Astrocyte (in vitro differentiated cells and primary cell): ENCODE results near the gene MT1E. TPM values are rescaled to one million over a fixed set of nuclear protein-coding genes. Genes with fewer than 3 reads are reported as not detected.

Experiments used
- DNase-seq: peaks from one replicate; pipeline ENCODE4 v3.0.0-alpha.2; 2010; ENCODE audit warnings: low read depth
- FAIRE-seq: peaks from 2 replicates; lab custom pipeline; 2011; peaks lifted over from hg19 to GRCh38; lab: Jason Lieb, UNC
- H2AFZ ChIP-seq: 2 replicates; pipeline ENCODE4 v1.6.0; 2012; ENCODE audit warnings: low read depth, low read length, inconsistent platforms
- H3K27ac ChIP-seq: 2 replicates; pipeline ENCODE4 v1.5.1; 2011; ENCODE audit warnings: low read depth, low read length, inconsistent platforms
- H3K27me3 ChIP-seq: 2 replicates; pipeline ENCODE4 v1.6.0; 2011; ENCODE audit warnings: low read length, inconsistent platforms; ENCODE audit not compliant: insufficient read depth
- H3K36me3 ChIP-seq: 2 replicates; pipeline ENCODE4 v1.5.1; 2011; ENCODE audit warnings: low read length, inconsistent platforms; ENCODE audit not compliant: insufficient read depth
- H3K4me1 ChIP-seq: 2 replicates; pipeline ENCODE4 v1.5.1; 2011; ENCODE audit warnings: low read length, inconsistent platforms; ENCODE audit not compliant: insufficient read depth
- H3K4me2 ChIP-seq: 2 replicates; pipeline ENCODE4 v1.6.0; 2012; ENCODE audit warnings: low read length, inconsistent platforms
- H3K4me3 ChIP-seq: 2 replicates; pipeline ENCODE4 v1.5.1; 2011; ENCODE audit warnings: low read depth, mild to moderate bottlenecking, low read length, inconsistent platforms; ENCODE audit not compliant: insufficient read depth
- H3K79me2 ChIP-seq: 2 replicates; pipeline ENCODE4 v1.6.0; 2012; ENCODE audit warnings: mild to moderate bottlenecking, low read length, inconsistent platforms; ENCODE audit not compliant: insufficient read depth
- H3K9ac ChIP-seq: 2 replicates; pipeline ENCODE4 v1.6.0; 2012; ENCODE audit warnings: mild to moderate bottlenecking, low read length, inconsistent platforms
- H3K9me3 ChIP-seq: 2 replicates; pipeline ENCODE4 v1.5.1; 2012; ENCODE audit warnings: low read depth, mild to moderate bottlenecking, low read length, inconsistent platforms; ENCODE audit not compliant: insufficient read depth
- H4K20me1 ChIP-seq: 2 replicates; pipeline ENCODE4 v1.6.0; 2012; ENCODE audit warnings: low read length, inconsistent platforms; ENCODE audit not compliant: insufficient read depth
- H3K27ac Mint-ChIP-seq: one replicate; pipeline ENCODE4 v1.8.0; 2021; ENCODE audit warnings: mild to moderate bottlenecking, mixed read lengths; ENCODE audit not compliant: unreplicated experiment
- H3K27me3 Mint-ChIP-seq: one replicate; pipeline ENCODE4 v1.8.0; 2021; ENCODE audit warnings: low read depth, mixed read lengths; ENCODE audit not compliant: unreplicated experiment
- H3K36me3 Mint-ChIP-seq: one replicate; pipeline ENCODE4 v1.8.0; 2021; ENCODE audit warnings: low read depth, mixed read lengths; ENCODE audit not compliant: unreplicated experiment
- H3K4me1 Mint-ChIP-seq: one replicate; pipeline ENCODE4 v1.8.0; 2021; ENCODE audit warnings: low read depth, mixed read lengths; ENCODE audit not compliant: unreplicated experiment
- H3K4me3 Mint-ChIP-seq: one replicate; pipeline ENCODE4 v1.8.0; 2021; ENCODE audit warnings: mild to moderate bottlenecking, moderate library complexity, mixed read lengths; ENCODE audit not compliant: unreplicated experiment
- H3K9me3 Mint-ChIP-seq: one replicate; pipeline ENCODE4 v1.8.0; 2021; ENCODE audit warnings: mild to moderate bottlenecking, mixed read lengths; ENCODE audit not compliant: unreplicated experiment
- CTCF ChIP-seq: IDR thresholded peaks from 2 replicates; pipeline ENCODE4 v1.5.1; 2011; ENCODE audit warnings: low read depth, mild to moderate bottlenecking, inconsistent platforms, low read length, moderate library complexity; ENCODE audit not compliant: insufficient read depth
- EZH2 ChIP-seq: IDR thresholded peaks from 2 replicates; pipeline ENCODE4 v1.6.1; 2012; ENCODE audit warnings: mild to moderate bottlenecking, low read length, inconsistent platforms; ENCODE audit not compliant: insufficient read depth
- total RNA-seq: library from RNA; stranded (reverse); gene quantifications from 2 replicates; pipeline ENCODE4 v1.2.1, GENCODE V29; 2021

The MT1E gene
- total RNA-seq, 1 donor from 2014 or later = 11.9 TPM

- no peak for DNase-seq
- no peaks in the 10 kb centered on the region for H3K9me3 Mint-ChIP-seq
- FAIRE-seq = no peak
These were observed 24.2 kb downstream of the MT1E start for GRCh38 chr16:56649820-56650219.

GRCh38 chr16:56651586-56651985 lies 26.0 kb downstream of the MT1E start, which contains the start of gene MT1B:
TSS of gene MT1B (plus strand) at chr16:56651886. CDS start at chr16:56651954, 68 bp downstream.
- Histone ChIP-seq H3K4me3 (no peak within 1 kb of the TSS), H3K9me3 (no peaks in the 10 kb centered on the region), H3K4me2 (no peak within 1 kb of the TSS), H4K20me1 (no peaks in the 10 kb centered on the region), H3K4me1 (peaks cover 4% of the 10 kb centered on the region), H3K27me3 (peaks cover 64% of the 10 kb centered on the region), H3K36me3 (no peaks in the 10 kb centered on the region), H3K27ac (no peak within 1 kb of the TSS), H3K79me2 (no peaks in the 10 kb centered on the region), H2AFZ (no peak within 1 kb of the TSS), H3K9ac (no peak within 1 kb of the TSS)
- H3K27me3 Mint-ChIP-seq = peaks cover 85% of the 10 kb centered on the region
- DNase-seq (no peak), FAIRE-seq (no peak)
- no peaks in the 10 kb centered on the region for H3K9me3 Mint-ChIP-seq
- no peak within 1 kb of the TSS for H3K27ac Mint-ChIP-seq
- no peaks in the 10 kb centered on the region for H3K36me3 Mint-ChIP-seq
- no peak for TF ChIP-seq EZH2
- no peak for TF ChIP-seq CTCF
- no peak within 1 kb of the TSS for H3K4me3 Mint-ChIP-seq
- no peaks in the 10 kb centered on the region for H3K4me1 Mint-ChIP-seq

More at GRCh38 chr16:56649820-56650219, 24.2 kb downstream of the MT1E start:
- Mint-ChIP-seq H3K4me1 (no peaks in the 10 kb centered on the region), H3K27ac (no peak overlapping the region), H3K27me3 (peaks cover 90% of the 10 kb centered on the region), H3K4me3 (no peak overlapping the region), H3K36me3 (no peaks in the 10 kb centered on the region)
- Histone ChIP-seq H3K27me3 (peaks cover 81% of the 10 kb centered on the region), H3K9ac (no peak overlapping the region), H3K4me1 (peaks cover 4% of the 10 kb centered on the region), H3K27ac (no peak overlapping the region), H2AFZ (no peak overlapping the region), H3K36me3 (no peaks in the 10 kb centered on the region), H3K4me2 (no peak overlapping the region), H3K4me3 (no peak overlapping the region), H3K79me2 (no peaks in the 10 kb centered on the region), H4K20me1 (no peaks in the 10 kb centered on the region), H3K9me3 (no peaks in the 10 kb centered on the region)
- TF ChIP-seq CTCF (no peak), EZH2 (no peak)

- no peak overlapping the region for H3K4me3 ChIP-seq
- no peak for TF ChIP-seq CTCF
- no peak overlapping the region for H2AFZ ChIP-seq
- FAIRE-seq = no peak
- Mint-ChIP-seq H3K4me1 (peaks cover 1% of the 10 kb centered on the region), H3K27ac (no peak overlapping the region), H3K27me3 (peaks cover 83% of the 10 kb centered on the region), H3K4me3 (no peak overlapping the region), H3K36me3 (no peaks in the 10 kb centered on the region), H3K9me3 (no peaks in the 10 kb centered on the region)
- no peaks in the 10 kb centered on the region for H3K36me3 ChIP-seq
- peaks cover 58% of the 10 kb centered on the region for H3K27me3 ChIP-seq
- H3K79me2 ChIP-seq = no peaks in the 10 kb centered on the region
- H3K4me1 ChIP-seq = peaks cover 4% of the 10 kb centered on the region
- H3K27ac ChIP-seq = no peak overlapping the region
- H3K4me2 ChIP-seq = no peak overlapping the region
- no peak for DNase-seq
- H3K9me3 ChIP-seq = no peaks in the 10 kb centered on the region
- no peak overlapping the region for H3K9ac ChIP-seq
- no peaks in the 10 kb centered on the region for H4K20me1 ChIP-seq
These were observed 27.0 kb downstream of the MT1E start for GRCh38 chr16:56652600-56652999.
